Measurements from ENCODE around the gene TRPM2. TPM values are rescaled to one million over a fixed set of nuclear protein-coding genes. Genes with fewer than 3 reads are reported as not detected.

The TRPM2 gene
- total RNA-seq, 4 donors from 2014 or later: 1.0 to 3.3 (median 3.1) TPM

GRCh38 chr21:44443291-44443890 is 90.0 kb downstream of the TRPM2 start:
- peaks cover 0 to 12% (median 0%) of the 10 kb centered on the region in 3 donors for H3K4me1 ChIP-seq
- H3K36me3 ChIP-seq: no peaks in the 10 kb centered on the region
- TF ChIP-seq POLR2AphosphoS5 (IDR thresholded peaks at IDR 0.05) (no peak), CTCF (IDR thresholded peaks at IDR 0.05) (no peak), EP300 (IDR thresholded peaks at IDR 0.05) (no peak), POLR2A (IDR thresholded peaks at IDR 0.05) (no peak)
- WGBS, 2 donors (ENCODE audit: low coverage in 1 of 2): 76% methylated on average over 6 of the region's 17 CpGs; no CpG with 5 or more reads in 1 of the 2 donors
- no peak overlapping the region for H3K4me3 ChIP-seq
- peaks cover 35% of the 10 kb centered on the region for H3K27me3 ChIP-seq
- peaks cover 0 to 5% (median 0%) of the 10 kb centered on the region in 3 donors for H3K9me3 ChIP-seq
- ATAC-seq: no peak
- no peak overlapping the region for H3K27ac ChIP-seq

- Histone ChIP-seq H3K4me1 (peaks cover 0 to 8% (median 0%) of the 10 kb centered on the region in 3 donors), H3K9me3 (peaks cover 0 to 5% (median 0%) of the 10 kb centered on the region in 3 donors), H3K36me3 (no peaks in the 10 kb centered on the region), H3K27me3 (peaks cover 39% of the 10 kb centered on the region), H3K27ac (no peak overlapping the region), H3K4me3 (no peak overlapping the region)
- 86% methylated on average over 1 of the region's 12 CpGs; no CpG with 5 or more reads in 1 of the 2 donors for WGBS, 2 donors (ENCODE audit: low coverage in 1 of 2)
- no peak for TF ChIP-seq POLR2A (IDR thresholded peaks at IDR 0.05)
- no peak for TF ChIP-seq POLR2AphosphoS5 (IDR thresholded peaks at IDR 0.05)
- TF ChIP-seq EP300 (IDR thresholded peaks at IDR 0.05): no peak
- TF ChIP-seq CTCF (IDR thresholded peaks at IDR 0.05): no peak
- no peak for ATAC-seq
These were observed 90.5 kb downstream of the TRPM2 start for GRCh38 chr21:44443891-44444285.

GRCh38 chr21:44444286-44444931 is 91.0 kb downstream of the TRPM2 start:
- Histone ChIP-seq H3K9me3 (peaks cover 0 to 5% (median 0%) of the 10 kb centered on the region in 3 donors), H3K4me1 (peaks cover 0 to 3% (median 0%) of the 10 kb centered on the region in 3 donors), H3K27me3 (peaks cover 42% of the 10 kb centered on the region), H3K4me3 (no peak overlapping the region), H3K36me3 (no peaks in the 10 kb centered on the region), H3K27ac (no peak overlapping the region)
- WGBS, 2 donors (ENCODE audit: low coverage in 1 of 2): 40% methylated on average over 9 of the region's 21 CpGs; no CpG with 5 or more reads in 1 of the 2 donors
- no peak for ATAC-seq
- no peak for TF ChIP-seq EP300 (IDR thresholded peaks at IDR 0.05)
- TF ChIP-seq POLR2A (IDR thresholded peaks at IDR 0.05): no peak
- TF ChIP-seq POLR2AphosphoS5 (IDR thresholded peaks at IDR 0.05): no peak
- TF ChIP-seq CTCF (IDR thresholded peaks at IDR 0.05): no peak

- ATAC-seq: no peak
- Histone ChIP-seq H3K4me1 (no peaks in the 10 kb centered on the region), H3K4me3 (no peak overlapping the region), H3K27me3 (peaks cover 51% of the 10 kb centered on the region), H3K36me3 (no peaks in the 10 kb centered on the region), H3K9me3 (peaks cover 0 to 5% (median 0%) of the 10 kb centered on the region in 3 donors), H3K27ac (no peak overlapping the region)
- no peak for TF ChIP-seq CTCF (IDR thresholded peaks at IDR 0.05)
- TF ChIP-seq POLR2AphosphoS5 (IDR thresholded peaks at IDR 0.05): no peak
- TF ChIP-seq POLR2A (IDR thresholded peaks at IDR 0.05): no peak
- TF ChIP-seq EP300 (IDR thresholded peaks at IDR 0.05): no peak
- WGBS, 2 donors (ENCODE audit: low coverage in 1 of 2): 58 to 64% methylated on average over 11 to 18 of the region's 19 CpGs
These were observed 91.9 kb downstream of the TRPM2 start for GRCh38 chr21:44445145-44445812.
